DLD1 (cell line): ENCODE results near the gene ADGRG7.

Experiments
- in situ Hi-C: cut with HindIII; loops from 2 replicates; pipeline ENCODE4 v1.10.0; 2017; ENCODE audit warnings: low sequenced_read_pairs

ADGRG7 gene

DNA sequence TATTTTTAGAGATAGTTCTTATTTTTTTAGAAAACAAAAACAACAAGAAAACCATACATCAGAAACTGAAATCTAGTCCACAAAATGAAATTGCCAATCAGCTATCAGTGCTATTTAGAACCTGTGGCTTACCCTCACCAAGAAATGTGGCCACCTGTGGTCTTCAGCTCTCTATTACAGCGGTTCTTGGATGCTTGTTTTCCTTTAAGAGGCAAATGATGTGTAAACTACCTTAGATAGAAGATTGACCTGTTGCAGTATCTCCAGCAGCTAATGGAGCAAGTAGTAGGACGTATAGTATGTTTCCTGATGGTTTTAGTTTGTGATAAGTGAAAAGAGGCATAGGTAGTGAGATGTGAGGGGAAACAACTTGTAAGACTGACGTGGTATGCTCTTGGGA, 121.1 kb downstream of the ADGRG7 start:
- in situ Hi-C loops = no loop called here

DNA sequence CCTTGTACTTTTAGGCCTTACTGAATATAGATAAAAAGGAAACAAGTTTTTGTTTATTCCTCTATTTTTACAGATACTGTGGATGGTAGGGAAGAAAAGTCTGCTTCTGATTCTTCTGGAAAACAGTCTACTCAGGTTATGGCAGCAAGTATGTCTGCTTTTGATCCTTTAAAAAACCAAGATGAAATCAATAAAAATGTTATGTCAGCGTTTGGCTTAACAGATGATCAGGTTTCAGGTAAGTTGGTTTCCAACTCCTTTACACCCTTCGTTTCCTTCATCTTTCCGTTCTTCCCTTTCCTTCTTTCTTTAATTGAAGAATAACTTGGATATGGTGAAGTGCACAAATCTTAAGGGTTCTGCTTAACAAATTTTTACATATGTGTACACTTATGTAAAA, 123.0 kb downstream of the ADGRG7 start:
- in situ Hi-C loops = no loop called here

DNA sequence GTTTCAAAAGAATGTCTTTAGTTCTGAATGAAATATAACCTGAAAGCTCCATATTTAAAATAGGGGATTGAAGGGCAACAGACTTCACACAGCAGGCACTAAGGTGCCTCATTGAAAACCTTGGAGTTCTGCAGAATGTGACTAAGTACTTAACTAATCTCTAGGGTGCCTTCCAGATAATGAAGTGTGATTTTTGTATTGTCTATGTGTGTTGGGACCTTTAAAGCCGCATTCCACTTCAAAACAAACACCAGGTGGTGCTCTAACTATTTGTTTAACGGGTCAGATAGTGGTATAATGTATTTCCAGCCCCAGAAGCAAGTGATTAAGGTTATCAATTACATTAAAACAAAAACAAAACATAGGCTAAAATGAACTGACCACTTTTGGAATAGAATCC, 127.9 kb downstream of the ADGRG7 start:
- in situ Hi-C loops = no loop called here

DNA sequence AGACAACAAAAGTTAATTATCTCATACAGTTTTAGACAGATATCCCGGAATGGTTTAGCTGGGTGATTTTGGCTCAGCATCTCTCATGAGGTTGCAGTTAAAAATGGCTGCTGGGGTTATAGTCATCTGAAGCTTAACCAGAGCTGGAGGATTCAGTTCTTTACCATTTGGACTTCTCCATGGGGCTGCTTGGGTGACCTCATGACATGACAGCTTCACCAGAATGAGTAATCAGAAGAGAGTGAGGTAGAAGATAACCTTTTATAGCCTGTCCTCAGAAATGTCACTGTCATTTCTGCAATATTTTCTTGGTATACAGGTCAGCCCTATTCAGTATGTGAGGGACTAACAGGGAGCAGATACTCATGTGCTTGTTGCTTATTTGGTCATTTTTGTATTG, 130.8 kb downstream of the ADGRG7 start:
- in situ Hi-C loops = no loop called here

DNA sequence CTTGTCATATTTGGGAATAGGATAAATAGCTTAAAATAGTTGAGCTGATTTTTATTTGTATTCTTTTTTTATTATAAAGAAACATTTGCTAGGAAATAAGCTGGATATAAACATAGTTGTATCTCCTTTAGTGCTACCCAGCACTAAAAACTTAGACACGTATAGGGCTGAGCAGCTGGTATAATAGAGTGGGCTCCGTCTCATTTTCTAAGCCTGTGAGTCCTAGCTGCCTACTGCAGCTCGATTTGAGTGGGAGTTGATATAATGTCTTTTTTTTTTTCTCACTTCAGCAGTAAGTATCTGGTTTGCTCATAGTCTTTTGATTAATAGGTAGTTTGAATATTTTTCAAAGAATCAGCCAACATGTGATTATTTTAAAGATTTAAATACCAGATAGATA, 134.1 kb downstream of the ADGRG7 start:
- in situ Hi-C loops = no loop called here

DNA sequence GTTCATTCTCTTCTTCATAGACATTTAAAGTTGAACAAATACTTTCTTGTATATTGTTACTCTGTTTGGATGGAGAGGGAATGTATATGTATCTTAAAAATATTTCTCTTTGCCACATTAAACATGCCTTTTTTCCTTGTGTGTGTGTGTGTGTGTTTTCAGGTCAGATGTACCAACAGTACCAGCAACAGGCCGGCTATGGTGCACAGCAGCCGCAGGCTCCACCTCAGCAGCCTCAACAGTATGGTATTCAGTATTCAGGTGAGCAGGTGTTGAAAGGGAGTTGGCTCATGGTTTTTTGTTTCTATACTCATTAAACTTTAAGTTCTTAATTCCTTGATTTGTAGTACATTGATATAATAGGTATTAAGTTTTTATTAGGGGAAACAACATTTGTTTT, 135.3 kb downstream of the ADGRG7 start:
- in situ Hi-C loops = no loop called here
